ENCODE data around the gene MYH11.

Gene MYH11

GRCh38 chr16:15770107-15770506, 86.7 kb downstream of the MYH11 start:
- Histone ChIP-seq H3K36me3 (ENCODE audit: control insufficient read depth, insufficient read depth, low read length) (no peaks in the 10 kb centered on the region), H3K27me3 (ENCODE audit: control insufficient read depth, insufficient read depth, low read length) (no peaks in the 10 kb centered on the region), H3K9ac (ENCODE audit: low read depth, low read length) (no peak overlapping the region), H3K4me1 (ENCODE audit: control insufficient read depth, insufficient read depth, low read length) (no peaks in the 10 kb centered on the region), H3K9me3 (ENCODE audit: control insufficient read depth, insufficient read depth, low read length) (no peaks in the 10 kb centered on the region), H3K4me3 (ENCODE audit: low read depth, low read length) (no peak overlapping the region)

GRCh38 chr16:15769239-15769638, 87.6 kb downstream of the MYH11 start:
- Histone ChIP-seq H3K9me3 (ENCODE audit: control insufficient read depth, insufficient read depth, low read length) (no peaks in the 10 kb centered on the region), H3K4me3 (ENCODE audit: low read depth, low read length) (no peak overlapping the region), H3K27me3 (ENCODE audit: control insufficient read depth, insufficient read depth, low read length) (no peaks in the 10 kb centered on the region), H3K4me1 (ENCODE audit: control insufficient read depth, insufficient read depth, low read length) (no peaks in the 10 kb centered on the region), H3K9ac (ENCODE audit: low read depth, low read length) (no peak overlapping the region), H3K36me3 (ENCODE audit: control insufficient read depth, insufficient read depth, low read length) (no peaks in the 10 kb centered on the region)

DNA sequence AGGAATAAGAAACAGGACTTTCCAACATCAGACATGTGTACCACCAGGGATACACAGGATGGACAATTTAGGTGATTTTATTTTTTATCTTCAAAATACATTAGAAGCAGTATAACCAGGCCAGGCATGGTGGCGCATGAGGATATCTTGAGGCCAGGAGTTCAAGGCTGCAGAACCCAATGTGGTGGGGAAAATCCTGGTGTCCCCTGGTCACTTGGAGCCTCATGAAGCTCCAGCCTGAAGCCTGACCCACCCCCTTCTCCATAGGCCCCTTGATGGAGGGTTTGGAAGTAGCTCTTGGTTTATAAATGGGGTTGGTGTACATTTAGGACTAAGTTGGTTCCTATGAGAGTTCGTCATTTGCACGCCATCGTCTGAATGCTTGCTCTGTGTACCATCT, 88.6 kb downstream of the MYH11 start:
- Histone ChIP-seq H3K9me3 (ENCODE audit: control insufficient read depth, insufficient read depth, low read length) (no peaks in the 10 kb centered on the region), H3K9ac (ENCODE audit: low read depth, low read length) (no peak overlapping the region), H3K36me3 (ENCODE audit: control insufficient read depth, insufficient read depth, low read length) (no peaks in the 10 kb centered on the region), H3K4me3 (ENCODE audit: low read depth, low read length) (no peak overlapping the region), H3K4me1 (ENCODE audit: control insufficient read depth, insufficient read depth, low read length) (no peaks in the 10 kb centered on the region), H3K27me3 (ENCODE audit: control insufficient read depth, insufficient read depth, low read length) (no peaks in the 10 kb centered on the region)

- Histone ChIP-seq H3K4me1 (ENCODE audit: control insufficient read depth, insufficient read depth, low read length) (no peaks in the 10 kb centered on the region), H3K27me3 (ENCODE audit: control insufficient read depth, insufficient read depth, low read length) (no peaks in the 10 kb centered on the region), H3K4me3 (ENCODE audit: low read depth, low read length) (no peak overlapping the region), H3K9me3 (ENCODE audit: control insufficient read depth, insufficient read depth, low read length) (no peaks in the 10 kb centered on the region), H3K9ac (ENCODE audit: low read depth, low read length) (no peak overlapping the region), H3K36me3 (ENCODE audit: control insufficient read depth, insufficient read depth, low read length) (no peaks in the 10 kb centered on the region)
Measured at GRCh38 chr16:15766918-15767317, 89.9 kb downstream of the MYH11 start.

DNA sequence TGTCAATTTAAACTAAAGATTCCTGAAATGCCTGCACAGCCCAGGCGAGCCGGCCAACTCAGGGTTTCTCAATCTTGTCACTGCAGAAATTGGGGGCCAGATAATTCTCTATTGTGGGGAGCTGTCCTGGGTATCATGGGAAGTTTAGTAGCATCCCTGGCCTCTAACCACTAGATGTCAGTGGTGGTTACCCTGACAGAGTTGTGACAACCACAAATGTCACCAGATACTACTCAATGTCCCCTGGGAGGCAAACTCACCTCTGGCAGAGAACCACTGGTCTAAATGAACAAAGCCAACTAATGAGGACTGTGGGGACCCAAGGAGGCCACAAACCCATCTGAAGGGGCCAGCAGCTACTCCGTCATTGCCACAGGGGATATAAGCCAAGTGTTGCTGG, 90.9 kb downstream of the MYH11 start:
- no peak overlapping the region for H3K9ac ChIP-seq (ENCODE audit: low read depth, low read length)
- H3K4me1 ChIP-seq (ENCODE audit: control insufficient read depth, insufficient read depth, low read length) = peaks cover 2% of the 10 kb centered on the region
- H3K36me3 ChIP-seq (ENCODE audit: control insufficient read depth, insufficient read depth, low read length) = no peaks in the 10 kb centered on the region
- no peaks in the 10 kb centered on the region for H3K9me3 ChIP-seq (ENCODE audit: control insufficient read depth, insufficient read depth, low read length)
- H3K4me3 ChIP-seq (ENCODE audit: low read depth, low read length) = no peak overlapping the region
- H3K27me3 ChIP-seq (ENCODE audit: control insufficient read depth, insufficient read depth, low read length) = no peaks in the 10 kb centered on the region

DNA sequence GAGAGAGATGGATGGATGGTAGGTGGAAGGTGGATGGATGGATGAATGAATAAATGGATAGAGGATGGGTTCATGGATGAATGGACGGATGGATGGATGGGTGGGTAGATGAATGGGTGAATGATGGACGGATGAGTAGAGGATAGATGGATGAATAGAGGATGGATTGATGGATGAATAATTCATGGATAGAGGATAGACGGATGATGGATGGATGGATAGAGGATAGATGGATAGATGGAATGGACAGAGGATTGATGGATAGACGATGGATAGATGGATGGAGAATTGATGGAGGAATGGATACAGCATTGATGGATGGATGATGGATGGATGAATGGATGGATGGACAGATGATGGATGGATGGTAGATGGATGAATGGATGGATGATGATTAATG, 91.7 kb downstream of the MYH11 start:
- H3K9me3 ChIP-seq (ENCODE audit: control insufficient read depth, insufficient read depth, low read length) = no peaks in the 10 kb centered on the region
- H3K27me3 ChIP-seq (ENCODE audit: control insufficient read depth, insufficient read depth, low read length) = no peaks in the 10 kb centered on the region
- peaks cover 2% of the 10 kb centered on the region for H3K4me1 ChIP-seq (ENCODE audit: control insufficient read depth, insufficient read depth, low read length)
- H3K4me3 ChIP-seq (ENCODE audit: low read depth, low read length) = no peak overlapping the region
- H3K9ac ChIP-seq (ENCODE audit: low read depth, low read length) = no peak overlapping the region
- H3K36me3 ChIP-seq (ENCODE audit: control insufficient read depth, insufficient read depth, low read length) = no peaks in the 10 kb centered on the region

GRCh38 chr16:15764112-15764511, 92.7 kb downstream of the MYH11 start:
- Histone ChIP-seq H3K36me3 (ENCODE audit: control insufficient read depth, insufficient read depth, low read length) (no peaks in the 10 kb centered on the region), H3K27me3 (ENCODE audit: control insufficient read depth, insufficient read depth, low read length) (no peaks in the 10 kb centered on the region), H3K9ac (ENCODE audit: low read depth, low read length) (no peak overlapping the region), H3K9me3 (ENCODE audit: control insufficient read depth, insufficient read depth, low read length) (no peaks in the 10 kb centered on the region), H3K4me1 (ENCODE audit: control insufficient read depth, insufficient read depth, low read length) (peaks cover 2% of the 10 kb centered on the region), H3K4me3 (ENCODE audit: low read depth, low read length) (no peak overlapping the region)

DNA sequence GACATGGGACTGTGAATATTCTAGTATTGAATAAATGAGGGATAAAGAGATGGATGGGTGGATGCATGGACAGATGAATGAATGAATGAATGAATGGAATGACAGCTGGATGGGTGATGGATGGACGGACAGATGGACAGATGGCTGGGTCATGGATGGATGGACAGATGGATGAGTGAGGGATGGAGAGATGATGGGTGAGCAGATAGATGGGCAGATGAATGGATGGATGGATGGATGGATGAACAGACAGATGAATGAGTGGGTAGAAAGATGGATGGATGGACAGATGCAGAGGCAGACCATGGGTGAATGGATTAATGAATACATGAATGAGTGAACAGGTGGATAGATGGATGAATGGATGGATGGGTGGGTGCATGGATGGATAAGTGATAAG, 96.7 kb downstream of the MYH11 start:
- Histone ChIP-seq H3K9ac (ENCODE audit: low read depth, low read length) (no peak overlapping the region), H3K27me3 (ENCODE audit: control insufficient read depth, insufficient read depth, low read length) (peaks cover 2% of the 10 kb centered on the region), H3K9me3 (ENCODE audit: control insufficient read depth, insufficient read depth, low read length) (no peaks in the 10 kb centered on the region), H3K36me3 (ENCODE audit: control insufficient read depth, insufficient read depth, low read length) (no peaks in the 10 kb centered on the region), H3K4me3 (ENCODE audit: low read depth, low read length) (no peak overlapping the region), H3K4me1 (ENCODE audit: control insufficient read depth, insufficient read depth, low read length) (peaks cover 2% of the 10 kb centered on the region)

DNA sequence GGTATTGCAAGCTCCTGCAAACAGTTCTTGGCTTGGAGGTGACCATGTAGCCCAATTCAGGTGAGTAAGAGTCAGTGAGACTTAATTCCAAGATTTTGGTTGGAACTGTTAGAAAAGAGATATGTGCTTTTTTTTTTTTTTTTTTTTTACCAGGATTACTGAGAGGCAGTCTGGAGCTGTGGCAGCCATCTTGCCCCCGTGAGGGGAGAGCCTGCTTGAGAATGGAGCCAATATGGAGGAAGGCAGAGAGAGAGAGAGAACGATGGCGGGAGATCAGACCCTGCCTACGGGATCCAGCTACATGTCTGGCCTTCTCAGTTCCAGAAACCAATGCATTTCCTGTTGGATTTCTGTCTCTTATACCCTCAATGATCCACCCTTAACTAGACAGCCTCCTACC, 97.8 kb downstream of the MYH11 start:
- no peak overlapping the region for H3K9ac ChIP-seq (ENCODE audit: low read depth, low read length)
- H3K4me1 ChIP-seq (ENCODE audit: control insufficient read depth, insufficient read depth, low read length) = peaks cover 2% of the 10 kb centered on the region
- H3K36me3 ChIP-seq (ENCODE audit: control insufficient read depth, insufficient read depth, low read length) = no peaks in the 10 kb centered on the region
- H3K4me3 ChIP-seq (ENCODE audit: low read depth, low read length) = no peak overlapping the region
- H3K27me3 ChIP-seq (ENCODE audit: control insufficient read depth, insufficient read depth, low read length) = peaks cover 2% of the 10 kb centered on the region
- no peaks in the 10 kb centered on the region for H3K9me3 ChIP-seq (ENCODE audit: control insufficient read depth, insufficient read depth, low read length)

- Histone ChIP-seq H3K27me3 (ENCODE audit: control insufficient read depth, insufficient read depth, low read length) (peaks cover 2% of the 10 kb centered on the region), H3K9me3 (ENCODE audit: control insufficient read depth, insufficient read depth, low read length) (no peaks in the 10 kb centered on the region), H3K9ac (ENCODE audit: low read depth, low read length) (no peak overlapping the region), H3K4me1 (ENCODE audit: control insufficient read depth, insufficient read depth, low read length) (peaks cover 2% of the 10 kb centered on the region), H3K4me3 (ENCODE audit: low read depth, low read length) (no peak overlapping the region), H3K36me3 (ENCODE audit: control insufficient read depth, insufficient read depth, low read length) (no peaks in the 10 kb centered on the region)
Measured at GRCh38 chr16:15757630-15758251, 99.1 kb downstream of the MYH11 start.

- H3K9me3 ChIP-seq (ENCODE audit: control insufficient read depth, insufficient read depth, low read length) = no peaks in the 10 kb centered on the region
- H3K27me3 ChIP-seq (ENCODE audit: control insufficient read depth, insufficient read depth, low read length) = peaks cover 2% of the 10 kb centered on the region
- H3K4me1 ChIP-seq (ENCODE audit: control insufficient read depth, insufficient read depth, low read length) = peaks cover 2% of the 10 kb centered on the region
- H3K9ac ChIP-seq (ENCODE audit: low read depth, low read length) = no peak overlapping the region
- no peak overlapping the region for H3K4me3 ChIP-seq (ENCODE audit: low read depth, low read length)
- no peaks in the 10 kb centered on the region for H3K36me3 ChIP-seq (ENCODE audit: control insufficient read depth, insufficient read depth, low read length)
Measured at GRCh38 chr16:15757077-15757386, 99.8 kb downstream of the MYH11 start.

DNA sequence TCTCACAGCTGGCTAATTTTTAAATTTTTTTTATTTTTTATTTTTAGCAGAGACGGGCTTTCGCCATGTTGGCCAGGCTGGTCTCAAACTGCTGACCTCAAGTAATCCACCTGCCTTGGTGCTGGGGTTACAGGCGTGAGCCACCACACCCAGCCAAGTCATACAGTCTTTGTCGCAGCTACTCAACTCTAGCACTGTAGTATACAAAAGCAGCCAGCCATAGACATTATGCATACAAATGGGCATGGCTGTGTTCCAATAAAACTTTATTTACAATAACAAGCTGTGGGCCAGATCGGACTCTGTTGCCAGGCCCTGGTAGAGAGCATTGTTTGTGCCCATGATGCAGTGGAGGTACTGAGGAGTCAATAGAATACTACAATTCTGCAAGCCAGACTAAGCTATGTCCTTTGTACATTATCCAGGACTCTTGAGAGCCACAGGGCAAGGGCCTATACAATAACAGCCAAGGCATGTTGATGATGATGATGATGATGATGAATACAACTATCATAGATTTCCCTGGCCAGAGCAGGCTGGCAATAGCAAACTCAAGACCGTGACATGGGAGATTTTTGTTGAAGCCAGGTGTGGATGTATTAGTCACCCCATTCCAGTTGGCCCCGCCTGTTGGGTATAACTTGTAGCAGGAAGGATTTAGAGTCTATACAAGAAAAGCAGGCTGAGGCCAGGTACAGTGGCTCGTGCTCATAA, 101.8 kb downstream of the MYH11 start:
- Histone ChIP-seq H3K4me1 (ENCODE audit: control insufficient read depth, insufficient read depth, low read length) (no peaks in the 10 kb centered on the region), H3K9me3 (ENCODE audit: control insufficient read depth, insufficient read depth, low read length) (no peaks in the 10 kb centered on the region), H3K36me3 (ENCODE audit: control insufficient read depth, insufficient read depth, low read length) (no peaks in the 10 kb centered on the region), H3K27me3 (ENCODE audit: control insufficient read depth, insufficient read depth, low read length) (peaks cover 2% of the 10 kb centered on the region), H3K9ac (ENCODE audit: low read depth, low read length) (no peak overlapping the region), H3K4me3 (ENCODE audit: low read depth, low read length) (no peak overlapping the region)

All from iPS-15b (cell line).